H9 (cell line): ENCODE results near the gene SOHLH2. TPM values are rescaled to one million over a fixed set of nuclear protein-coding genes. Genes with fewer than 3 reads are reported as not detected.

ENCODE experiments used
- DNase-seq: peaks from one replicate; pipeline ENCODE4 v3.0.0-alpha.2; 2017
- H2AFZ ChIP-seq: one replicate; pipeline ENCODE4 v1.6.1; 2013; ENCODE audit warnings: mild to moderate bottlenecking, low read length, control low read depth, moderate library complexity
- H2AK5ac ChIP-seq: 2 replicates; pipeline ENCODE4 v1.6.1; 2013; ENCODE audit warnings: low read length, control low read depth, mixed read lengths; ENCODE audit not compliant: insufficient read length
- H2BK120ac ChIP-seq: one replicate; pipeline ENCODE4 v1.6.1; 2013; ENCODE audit warnings: low read depth, mild to moderate bottlenecking, low read length, control low read depth, inconsistent platforms; ENCODE audit not compliant: poor library complexity, severe bottlenecking
- H2BK12ac ChIP-seq: 2 replicates; pipeline ENCODE4 v1.6.1; 2013; ENCODE audit warnings: low read length, control low read depth, mixed read lengths, low read depth; ENCODE audit not compliant: insufficient read length
- H2BK15ac ChIP-seq: 2 replicates; pipeline ENCODE4 v1.6.1; 2013; ENCODE audit warnings: low read depth, low read length, control low read depth
- H2BK20ac ChIP-seq: one replicate; pipeline ENCODE4 v1.6.1; 2013; ENCODE audit warnings: low read depth, mild to moderate bottlenecking, low read length, control low read depth, inconsistent platforms; ENCODE audit not compliant: poor library complexity, severe bottlenecking
- H2BK5ac ChIP-seq: 2 replicates; pipeline ENCODE4 v1.6.1; 2013; ENCODE audit warnings: low read length, control low read depth, mixed read lengths; ENCODE audit not compliant: insufficient read length
- H3K14ac ChIP-seq: 2 replicates; pipeline ENCODE4 v1.6.1; 2013; ENCODE audit warnings: low read length, control low read depth; ENCODE audit not compliant: insufficient read depth
- H3K18ac ChIP-seq: 2 replicates; pipeline ENCODE4 v1.6.1; 2013; ENCODE audit warnings: low read depth, mild to moderate bottlenecking, mixed read lengths, low read length, control low read depth; ENCODE audit not compliant: insufficient read length
- H3K23ac ChIP-seq: 2 replicates; pipeline ENCODE4 v1.6.1; 2013; ENCODE audit warnings: low read length, control low read depth, mixed read lengths, low read depth; ENCODE audit not compliant: insufficient read length
- H3K23me2 ChIP-seq: 2 replicates; pipeline ENCODE4 v1.6.1; 2013; ENCODE audit warnings: low read depth, mild to moderate bottlenecking, mixed read lengths, low read length, control low read depth; ENCODE audit not compliant: insufficient read length, poor library complexity, severe bottlenecking
- H3K27ac ChIP-seq: 2 replicates; pipeline ENCODE4 v1.5.1; 2013; ENCODE audit warnings: low read length, control low read depth, mixed read lengths, low read depth; ENCODE audit not compliant: insufficient read length
- H3K27me3 ChIP-seq: 2 replicates; pipeline ENCODE4 v1.6.1; 2013; ENCODE audit warnings: low read length, control low read depth, inconsistent platforms; ENCODE audit not compliant: insufficient read depth
- H3K4ac ChIP-seq: 2 replicates; pipeline ENCODE4 v1.6.1; 2013; ENCODE audit warnings: low read depth, mild to moderate bottlenecking, control low read depth, inconsistent platforms, low read length, moderate library complexity
- H3K4me1 ChIP-seq: 2 replicates; pipeline ENCODE4 v1.6.1; 2013; ENCODE audit warnings: low read length, control low read depth, inconsistent platforms; ENCODE audit not compliant: insufficient read depth
- H3K4me2 ChIP-seq: 2 replicates; pipeline ENCODE4 v1.6.1; 2013; ENCODE audit warnings: low read length, control low read depth, mixed read lengths; ENCODE audit not compliant: insufficient read length, insufficient read depth
- H3K56ac ChIP-seq: 2 replicates; pipeline ENCODE4 v1.6.1; 2013; ENCODE audit warnings: low read depth, mild to moderate bottlenecking, mixed read lengths, low read length, control low read depth; ENCODE audit not compliant: insufficient read length
- H3K79me1 ChIP-seq: 2 replicates; pipeline ENCODE4 v1.6.1; 2013; ENCODE audit warnings: low read depth, mild to moderate bottlenecking, moderate library complexity, low read length, control low read depth, inconsistent platforms; ENCODE audit not compliant: insufficient read depth, poor library complexity, severe bottlenecking
- H3K79me2 ChIP-seq: 2 replicates; pipeline ENCODE4 v1.6.1; 2013; ENCODE audit warnings: low read length, control low read depth, inconsistent platforms; ENCODE audit not compliant: insufficient read depth
- H3K9ac ChIP-seq: 2 replicates; pipeline ENCODE4 v1.6.1; 2013; ENCODE audit warnings: low read length, control low read depth, mixed read lengths; ENCODE audit not compliant: insufficient read length; ENCODE audit errors: extremely low read depth
- H3K9me3 ChIP-seq: one replicate; pipeline ENCODE4 v1.6.1; 2013; ENCODE audit warnings: low read depth, low read length, inconsistent platforms; ENCODE audit not compliant: control insufficient read depth
- H3T11ph ChIP-seq: one replicate; pipeline ENCODE4 v1.6.1; 2013; ENCODE audit warnings: mild to moderate bottlenecking, low read length, control low read depth, inconsistent platforms
- H4K20me1 ChIP-seq: one replicate; pipeline ENCODE4 v1.6.1; 2013; ENCODE audit not compliant: control insufficient read depth, insufficient read length, insufficient read depth
- H4K5ac ChIP-seq: 2 replicates; pipeline ENCODE4 v1.6.1; 2013; ENCODE audit warnings: low read depth, mild to moderate bottlenecking, mixed read lengths, low read length, control low read depth; ENCODE audit not compliant: insufficient read length
- H4K8ac ChIP-seq: replicated peaks from 2 replicates; pipeline ENCODE4 v1.6.1; 2013; ENCODE audit warnings: low read length, control low read depth, mixed read lengths, low read depth; ENCODE audit not compliant: insufficient read length
- H4K91ac ChIP-seq: 2 replicates; pipeline ENCODE4 v1.6.1; 2013; ENCODE audit warnings: low read depth, mild to moderate bottlenecking, moderate library complexity, mixed read lengths, low read length, control low read depth; ENCODE audit not compliant: insufficient read length
- H3K27ac Mint-ChIP-seq, 3 experiments: 2 replicates in 2 of 3; 3 replicates in 1 of 3; pipeline ENCODE4 v1.8.0; 2020 to 2021; ENCODE audit warnings: mixed read lengths in 3 of 3, mild to moderate bottlenecking in 1 of 3, moderate library complexity in 1 of 3
- H3K27me3 Mint-ChIP-seq: 2 replicates; pipeline ENCODE4 v1.8.0; 2021; ENCODE audit warnings: low read depth, mild to moderate bottlenecking, moderate library complexity, mixed read lengths
- H3K36me3 Mint-ChIP-seq, 3 experiments: 2 replicates in 2 of 3; 3 replicates in 1 of 3; pipeline ENCODE4 v1.8.0; 2020 to 2021; ENCODE audit warnings: low read depth in 3 of 3, mixed read lengths in 3 of 3; ENCODE audit not compliant: insufficient read depth in 1 of 3
- H3K4me1 Mint-ChIP-seq, 2 experiments: 2 replicates each; pipeline ENCODE4 v1.8.0; 2020; ENCODE audit warnings: mixed read lengths in 2 of 2
- H3K4me3 Mint-ChIP-seq, 2 experiments: 2 replicates in 1 of 2; 3 replicates in 1 of 2; pipeline ENCODE4 v1.8.0; 2020 to 2021; ENCODE audit warnings: mild to moderate bottlenecking in 2 of 2, mixed read lengths in 2 of 2, moderate library complexity in 1 of 2
- H3K9me3 Mint-ChIP-seq, 2 experiments: 2 replicates in 1 of 2; 3 replicates in 1 of 2; pipeline ENCODE4 v1.8.0; 2020; ENCODE audit warnings: mild to moderate bottlenecking in 2 of 2, mixed read lengths in 2 of 2, moderate library complexity in 1 of 2
- total RNA-seq: library from RNA; stranded (reverse); gene quantifications from 2 replicates; pipeline ENCODE4 v1.2.1, GENCODE V29; 2021
- TF ChIP-seq, protein P1 (sequence below): fragments of 200-600 bp; sonication (generic); conservative IDR thresholded peaks from 3 replicates; pipeline ENCODE4 v1.8.0; 2021; ENCODE audit warnings: antibody characterized with exemption, mild to moderate bottlenecking

SOHLH2 gene
- total RNA-seq, 1 experiment from 2014 or later: 1.3 TPM

DNA sequence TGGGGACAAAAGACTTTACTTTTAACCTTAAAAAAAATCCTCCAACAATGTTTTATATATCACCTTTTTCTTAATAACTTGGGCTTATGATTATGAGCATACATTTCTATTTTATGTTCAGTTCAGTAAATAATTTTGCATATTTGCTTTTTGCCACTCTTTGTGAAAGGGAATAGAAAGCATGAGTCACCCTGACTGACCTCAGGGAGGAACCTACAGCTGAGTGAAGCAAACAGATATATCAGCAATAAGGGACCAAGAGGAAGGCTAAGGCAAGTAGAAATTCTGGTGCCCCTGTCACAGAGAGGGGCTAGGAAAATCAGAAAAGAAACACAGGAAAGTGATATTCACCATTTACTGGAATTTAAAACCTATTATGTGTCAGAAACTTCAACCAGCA lies 37.2 kb upstream of the SOHLH2 start:
- Histone ChIP-seq H3K9me3 (no peaks in the 10 kb centered on the region), H4K20me1 (no peaks in the 10 kb centered on the region), H3K27me3 (no peaks in the 10 kb centered on the region), H3K23ac (no peak overlapping the region), H3K4me2 (no peak overlapping the region), H3K4ac (no peak overlapping the region), H2BK120ac (no peak overlapping the region), H2AK5ac (no peak overlapping the region), H3K18ac (no peak overlapping the region), H3K27ac (no peak overlapping the region), H4K8ac (no peak overlapping the region), H3K79me2 (no peaks in the 10 kb centered on the region), H2AFZ (no peak overlapping the region), H3K79me1 (no peaks in the 10 kb centered on the region), H4K91ac (no peak overlapping the region), H2BK15ac (no peak overlapping the region), H3K56ac (no peak overlapping the region), H3K23me2 (no peaks in the 10 kb centered on the region), H4K5ac (no peak overlapping the region), H2BK20ac (no peak overlapping the region), H3K9ac (no peak overlapping the region), H3T11ph (no peak overlapping the region), H2BK5ac (no peak overlapping the region), H3K4me1 (no peaks in the 10 kb centered on the region; the same call in 1 of the 2 replicates), H2BK12ac (no peak overlapping the region), H3K14ac (no peak overlapping the region)
- Mint-ChIP-seq H3K27ac (no peak overlapping the region; a peak in 1 of 7 replicates), H3K27me3 (no peaks in the 10 kb centered on the region), H3K9me3 (peaks cover 0 to 3% of the 10 kb centered on the region in 2 experiments; a peak in 4 of 5 replicates), H3K4me1 (peaks cover 0 to 5% of the 10 kb centered on the region in 2 experiments; a peak in 2 of 4 replicates), H3K36me3 (peaks cover 0 to 19% (median 14%) of the 10 kb centered on the region in 3 experiments; a peak in 6 of 7 replicates), H3K4me3 (no peak overlapping the region)
- no peak for DNase-seq
- TF ChIP-seq, protein P1, sequence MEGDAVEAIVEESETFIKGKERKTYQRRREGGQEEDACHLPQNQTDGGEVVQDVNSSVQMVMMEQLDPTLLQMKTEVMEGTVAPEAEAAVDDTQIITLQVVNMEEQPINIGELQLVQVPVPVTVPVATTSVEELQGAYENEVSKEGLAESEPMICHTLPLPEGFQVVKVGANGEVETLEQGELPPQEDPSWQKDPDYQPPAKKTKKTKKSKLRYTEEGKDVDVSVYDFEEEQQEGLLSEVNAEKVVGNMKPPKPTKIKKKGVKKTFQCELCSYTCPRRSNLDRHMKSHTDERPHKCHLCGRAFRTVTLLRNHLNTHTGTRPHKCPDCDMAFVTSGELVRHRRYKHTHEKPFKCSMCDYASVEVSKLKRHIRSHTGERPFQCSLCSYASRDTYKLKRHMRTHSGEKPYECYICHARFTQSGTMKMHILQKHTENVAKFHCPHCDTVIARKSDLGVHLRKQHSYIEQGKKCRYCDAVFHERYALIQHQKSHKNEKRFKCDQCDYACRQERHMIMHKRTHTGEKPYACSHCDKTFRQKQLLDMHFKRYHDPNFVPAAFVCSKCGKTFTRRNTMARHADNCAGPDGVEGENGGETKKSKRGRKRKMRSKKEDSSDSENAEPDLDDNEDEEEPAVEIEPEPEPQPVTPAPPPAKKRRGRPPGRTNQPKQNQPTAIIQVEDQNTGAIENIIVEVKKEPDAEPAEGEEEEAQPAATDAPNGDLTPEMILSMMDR: no peak
